Ovary (tissue), 9 donors: ENCODE measurements around the gene FGF8. TPM values are rescaled to one million over a fixed set of nuclear protein-coding genes. Genes with fewer than 3 reads are reported as not detected.

Experiments used
- DNase-seq, 5 donors: peaks; one replicate each; pipeline ENCODE4 v3.0.0-alpha.2; 2019 to 2020
- H3K27ac ChIP-seq, 2 donors: fragments of 200-600 bp; one replicate each; pipeline versions ENCODE4 v1.5.1 to v1.8.0; 2019 to 2022
- H3K27me3 ChIP-seq: fragments of 200-600 bp; one replicate; pipeline ENCODE4 v1.8.0; 2022
- H3K36me3 ChIP-seq: fragments of 200-600 bp; sonication (generic); one replicate; pipeline ENCODE4 v1.5.1; 2019
- H3K4me1 ChIP-seq: one replicate; pipeline ENCODE4 v1.8.1; 2013; ENCODE audit warnings: mild to moderate bottlenecking, moderate library complexity; ENCODE audit not compliant: insufficient read depth
- H3K4me3 ChIP-seq: fragments of 200-600 bp; sonication (generic); one replicate; pipeline ENCODE4 v1.5.1; 2017
- H3K9me3 ChIP-seq, 2 donors: fragments of 200-600 bp in 1 of 2; sonication (generic) in 1 of 2; one replicate each; pipeline versions ENCODE4 v1.5.1 to v1.8.1; 2013 to 2019; ENCODE audit warnings: mild to moderate bottlenecking in 1 of 2, moderate library complexity in 1 of 2
- EP300 ChIP-seq: sonication (generic); formaldehyde crosslinking; IDR thresholded peaks from one replicate; pipeline ENCODE4 v1.6.1; 2017; ENCODE audit warnings: antibody characterized with exemption
- POLR2A ChIP-seq: fragments of 450-650 bp; IDR thresholded peaks from one replicate; pipeline ENCODE4 v1.6.1; 2017; ENCODE audit warnings: antibody characterized with exemption, mild to moderate bottlenecking, moderate library complexity
- WGBS, 3 donors: extraction: QIAGEN DNeasy Blood & Tissue Kit in 1 of 3; methylation state at CpG; one replicate each; pipeline versions ENCODE4 v1.1.5 to v1.1.7; 2013 to 2017; 5-methylcytosine and 5-hydroxymethylcytosine counted together
- intact Hi-C, 4 donors: fragments of 100-400 bp; cut with DNase I; formaldehyde crosslinking; loops; one replicate each; pipeline versions ENCODE4 v1.11.0 to v1.15.1; 2022 to 2023
- polyA plus RNA-seq, 2 donors: library from polyadenylated mRNA; stranded (reverse); fragments of 200-250 nt in 1 of 2; fragments of 350-450 nt in 1 of 2; fragmentation: Illumina TruSeq in 1 of 2; extraction: RNeasy Lipid Tissue Mini Kit (QIAGEN cat#74804) in 1 of 2; gene quantifications; one replicate each; pipeline ENCODE4 v1.2.3, GENCODE V29; 2013 to 2014
- total RNA-seq, 7 donors: library from RNA; depleted of rRNA in 2 of 7; stranded (reverse); fragments of >200 nt in 2 of 7; fragmentation: NEBNext Ultra II Directional in 3 of 7; extraction: Animal tissue kit (Norgen Biotek cat#: 25700) in 3 of 7; gene quantifications; one replicate each; pipeline versions ENCODE4 v1.1.0 to v1.2.4, GENCODE V29; 2016 to 2023
- TF ChIP-seq, protein P1 (sequence below), 3 donors: fragments of 450-650 bp in 2 of 3; fragments of 200-600 bp in 1 of 3; IDR thresholded peaks; one replicate each; pipeline versions ENCODE4 v1.5.1 to v1.8.0; 2016 to 2022; ENCODE audit warnings: antibody characterized with exemption in 3 of 3, mild to moderate bottlenecking in 1 of 3
- donor health status: DM: no; HTN: no; CAD: no; lungs with moderate emphysema.
- donor health status: DM: no; HTN: no; CAD: no.
- donor health status: Bipolar disorder and iron deficiency.
- donor health status: DM: yes; HTN: yes; CAD: no.
- donor health status: DM: no; HTN: no; CAD: no.
- donor health status: DM: yes; HTN: yes; CAD: no.

The FGF8 gene
- total and polyA plus RNA-seq, 9 donors = not detected

DNA sequence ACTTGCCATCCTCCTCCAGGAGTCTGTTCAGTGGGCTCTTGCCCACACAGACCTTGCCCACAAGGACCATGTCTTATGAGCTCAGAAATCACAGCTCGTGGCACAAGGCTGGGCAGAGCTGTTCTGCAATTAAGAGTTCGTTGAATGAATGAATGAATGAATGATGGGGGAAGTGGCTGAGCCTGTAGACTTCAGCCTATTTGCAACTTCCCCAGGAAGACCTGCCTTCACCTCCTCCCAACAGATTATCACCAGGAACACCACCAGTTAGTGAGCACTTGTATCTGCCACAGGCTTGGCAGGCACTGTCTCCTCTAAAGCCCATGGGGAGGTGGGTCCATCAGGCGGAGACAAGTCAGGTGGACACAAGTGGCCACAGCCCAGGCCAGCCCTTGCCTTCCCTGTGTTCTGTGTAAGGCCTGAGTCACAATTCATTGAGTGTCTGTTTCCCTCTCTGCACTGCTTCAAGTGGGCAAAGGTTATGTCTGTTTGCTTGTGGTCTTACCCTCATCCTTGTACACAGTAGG is 1.8 kb upstream of the FGF8 start:
- Histone ChIP-seq H3K27me3 (no peaks in the 10 kb centered on the region), H3K4me3 (no peak overlapping the region), H3K27ac (no peak overlapping the region), H3K36me3 (no peaks in the 10 kb centered on the region), H3K9me3 (no peaks in the 10 kb centered on the region), H3K4me1 (peaks cover 16% of the 10 kb centered on the region)
- intact Hi-C loops = loop anchor here (5.0 to 10.0 kb wide), 6 partner anchors 173 to 563 kb away; no protein-coding TSS in a partner anchor
- DNase-seq = no peak
- 86 to 99% (median 94%) methylated on average over 3 of the region's 3 CpGs for WGBS, 3 donors
- TF ChIP-seq POLR2A (no peak), EP300 (no peak)
- TF ChIP-seq, protein P1, sequence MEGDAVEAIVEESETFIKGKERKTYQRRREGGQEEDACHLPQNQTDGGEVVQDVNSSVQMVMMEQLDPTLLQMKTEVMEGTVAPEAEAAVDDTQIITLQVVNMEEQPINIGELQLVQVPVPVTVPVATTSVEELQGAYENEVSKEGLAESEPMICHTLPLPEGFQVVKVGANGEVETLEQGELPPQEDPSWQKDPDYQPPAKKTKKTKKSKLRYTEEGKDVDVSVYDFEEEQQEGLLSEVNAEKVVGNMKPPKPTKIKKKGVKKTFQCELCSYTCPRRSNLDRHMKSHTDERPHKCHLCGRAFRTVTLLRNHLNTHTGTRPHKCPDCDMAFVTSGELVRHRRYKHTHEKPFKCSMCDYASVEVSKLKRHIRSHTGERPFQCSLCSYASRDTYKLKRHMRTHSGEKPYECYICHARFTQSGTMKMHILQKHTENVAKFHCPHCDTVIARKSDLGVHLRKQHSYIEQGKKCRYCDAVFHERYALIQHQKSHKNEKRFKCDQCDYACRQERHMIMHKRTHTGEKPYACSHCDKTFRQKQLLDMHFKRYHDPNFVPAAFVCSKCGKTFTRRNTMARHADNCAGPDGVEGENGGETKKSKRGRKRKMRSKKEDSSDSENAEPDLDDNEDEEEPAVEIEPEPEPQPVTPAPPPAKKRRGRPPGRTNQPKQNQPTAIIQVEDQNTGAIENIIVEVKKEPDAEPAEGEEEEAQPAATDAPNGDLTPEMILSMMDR (IDR thresholded peaks at IDR 0.05) = no peak

DNA sequence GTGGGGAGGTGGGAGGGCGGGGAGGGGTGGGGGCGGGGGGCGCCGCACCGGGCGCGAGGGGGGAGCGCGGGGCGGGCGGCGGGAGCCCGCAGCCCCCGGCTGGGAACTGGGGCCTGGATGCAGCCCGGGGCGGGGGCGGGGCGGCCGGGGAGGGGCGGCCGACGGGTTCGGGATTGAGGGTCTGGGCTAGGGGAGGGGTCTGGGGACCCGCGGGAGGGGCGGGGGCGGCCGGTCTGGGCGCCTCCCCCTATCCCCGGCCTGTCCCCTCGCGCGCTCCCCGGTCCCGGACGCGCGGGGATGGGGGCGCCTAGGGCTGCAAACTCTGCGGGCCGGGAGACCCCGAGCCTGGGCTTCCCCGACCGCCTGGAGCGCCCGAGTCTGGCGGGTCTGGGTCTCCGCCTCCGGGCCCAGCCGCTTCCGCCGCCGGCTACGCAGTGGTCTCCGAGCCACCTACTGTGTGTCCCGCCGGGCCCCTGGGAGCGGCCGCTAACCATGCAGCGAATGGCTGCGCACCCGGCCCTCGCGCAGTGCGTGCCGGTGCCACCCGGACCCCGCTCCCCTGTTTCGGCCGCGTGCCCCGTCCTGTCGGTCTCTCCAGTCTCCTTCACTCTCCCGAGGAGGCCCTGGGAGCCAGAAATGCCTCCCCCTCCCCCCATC is 375 bp upstream of the FGF8 start:
- H3K4me1 ChIP-seq = peaks cover 10% of the 10 kb centered on the region
- intact Hi-C loops = loop anchor here (5.0 to 10.0 kb wide), 6 partner anchors 171 to 561 kb away; no protein-coding TSS in a partner anchor

DNA sequence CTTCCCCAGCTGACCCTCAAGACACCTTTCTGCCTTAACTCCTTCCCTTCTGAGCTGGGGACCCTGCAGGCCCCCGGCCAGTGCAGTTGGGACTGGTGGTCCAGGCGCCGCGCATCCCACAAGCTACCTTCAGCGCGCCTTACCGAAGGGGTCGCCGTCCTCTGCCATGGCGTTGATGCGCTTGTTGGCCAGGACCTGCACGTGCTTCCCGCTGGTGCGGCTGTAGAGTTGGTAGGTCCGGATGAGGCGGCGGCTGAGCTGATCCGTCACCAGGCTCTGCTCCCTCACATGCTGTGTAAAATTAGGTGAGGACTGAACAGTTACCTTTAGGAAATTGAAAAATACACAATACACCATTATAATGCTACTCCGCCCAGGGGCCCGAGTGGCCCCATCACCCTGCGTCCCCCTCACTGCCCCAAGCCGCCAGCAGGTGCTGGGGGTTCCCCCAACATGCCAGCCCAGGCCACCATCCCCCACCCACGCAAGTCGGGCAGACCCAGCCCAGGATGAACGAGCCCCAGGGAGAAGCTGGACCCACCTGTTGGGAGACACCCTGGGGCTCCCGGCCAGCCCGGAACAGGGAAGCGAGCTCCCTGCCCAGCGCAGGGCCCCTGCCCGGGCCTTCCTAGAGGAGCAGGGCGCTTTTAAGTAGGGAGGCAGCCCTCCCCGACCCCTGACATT is 1.2 kb downstream of the FGF8 start:
- H3K9me3 ChIP-seq = no peaks in the 10 kb centered on the region
- 8 to 9% (median 9%) methylated on average over 30 to 32 of the region's 32 CpGs for WGBS, 3 donors
- no peaks in the 10 kb centered on the region for H3K27me3 ChIP-seq
- no peak overlapping the region for H3K27ac ChIP-seq
- TF ChIP-seq, protein P1 (IDR thresholded peaks at IDR 0.05) = no peak
- TF ChIP-seq POLR2A (no peak), EP300 (no peak)
- intact Hi-C loops = loop anchor here (5.0 to 10.0 kb wide), 6 partner anchors 170 to 560 kb away; no protein-coding TSS in a partner anchor
- peaks cover 5% of the 10 kb centered on the region for H3K4me1 ChIP-seq
- no peak overlapping the region for H3K4me3 ChIP-seq
- DNase-seq = no peak
- no peaks in the 10 kb centered on the region for H3K36me3 ChIP-seq

More for the DNA sequence above, 375 bp upstream of the FGF8 start:
- DNase-seq = no peak
- H3K27me3 ChIP-seq = no peaks in the 10 kb centered on the region
- no peaks in the 10 kb centered on the region for H3K36me3 ChIP-seq
- no peak overlapping the region for H3K27ac ChIP-seq
- TF ChIP-seq, protein P1 (IDR thresholded peaks at IDR 0.05) = no peak
- no peak for TF ChIP-seq EP300
- no peak for TF ChIP-seq POLR2A
- H3K4me3 ChIP-seq = no peak overlapping the region
- H3K9me3 ChIP-seq = no peaks in the 10 kb centered on the region
- 4 to 10% (median 10%) methylated on average over 18 to 68 of the region's 74 CpGs for WGBS, 3 donors

DNA sequence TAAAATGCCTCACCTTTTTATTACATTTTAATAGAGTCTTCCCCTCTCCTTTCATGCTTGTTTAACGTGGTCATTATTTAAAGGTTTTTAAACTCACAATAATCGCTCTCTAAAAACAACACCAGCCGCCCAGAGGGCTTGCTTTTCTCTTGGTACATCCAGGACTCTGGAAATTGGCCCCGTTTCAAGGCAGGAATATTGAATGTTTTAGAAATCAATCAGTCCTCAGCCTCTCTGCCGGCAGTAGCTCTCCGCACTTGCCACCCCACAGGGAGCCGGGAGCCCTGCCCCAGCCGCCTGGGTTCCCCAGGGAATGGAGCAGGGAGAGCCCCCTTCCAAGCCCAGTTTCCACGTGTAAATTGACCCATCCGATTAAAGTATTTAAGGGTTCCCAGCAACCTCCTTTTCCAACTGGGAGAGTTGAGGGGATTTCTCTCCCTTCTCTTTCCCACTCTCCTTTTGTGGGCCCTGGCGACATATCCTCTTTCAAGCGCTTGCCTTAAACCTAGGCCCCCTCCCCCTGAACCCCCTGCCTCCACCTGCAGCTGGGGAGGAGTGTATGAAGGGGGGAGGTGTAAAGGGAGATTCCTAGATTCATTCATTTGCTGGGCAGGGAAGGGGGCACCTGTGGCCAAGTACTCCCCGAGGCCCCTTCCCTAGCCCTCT is 1.9 kb downstream of the FGF8 start:
- WGBS, 3 donors = 13 to 14% (median 14%) methylated on average over 13 of the region's 13 CpGs
- Histone ChIP-seq H3K4me3 (no peak overlapping the region), H3K27ac (no peak overlapping the region), H3K9me3 (no peaks in the 10 kb centered on the region), H3K27me3 (no peaks in the 10 kb centered on the region), H3K36me3 (no peaks in the 10 kb centered on the region), H3K4me1 (no peaks in the 10 kb centered on the region)
- TF ChIP-seq, protein P1 (IDR thresholded peaks at IDR 0.05) = no peak
- TF ChIP-seq POLR2A (no peak), EP300 (no peak)
- DNase-seq = no peak
- intact Hi-C loops = loop anchor here in 3 of 4 donors (10.0 kb wide), 4 partner anchors 169 to 559 kb away; no protein-coding TSS in a partner anchor
